ENCODE results near the gene SLC46A1.

The SLC46A1 gene

DNA sequence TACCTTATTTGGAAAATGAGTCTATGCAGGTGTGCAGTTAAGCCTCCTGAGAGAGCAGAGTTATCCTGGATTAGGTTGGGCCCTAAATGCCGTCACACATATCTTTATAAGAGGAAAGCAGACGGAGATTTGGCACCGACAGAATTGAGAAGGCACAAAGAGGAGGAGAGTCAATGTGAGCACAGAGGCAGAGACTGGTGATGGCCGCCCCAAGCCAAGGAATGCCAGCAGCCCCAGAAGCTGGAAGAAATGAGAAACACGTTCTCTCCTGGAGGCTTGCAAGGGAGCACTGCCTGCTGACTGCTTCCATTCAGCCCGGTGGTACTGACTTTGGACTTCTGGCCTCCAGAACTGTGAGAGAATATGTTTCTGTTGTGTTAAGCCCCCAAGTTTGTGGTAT lies 3.2 kb downstream of the SLC46A1 start:
- DNase-seq = no peak

DNA sequence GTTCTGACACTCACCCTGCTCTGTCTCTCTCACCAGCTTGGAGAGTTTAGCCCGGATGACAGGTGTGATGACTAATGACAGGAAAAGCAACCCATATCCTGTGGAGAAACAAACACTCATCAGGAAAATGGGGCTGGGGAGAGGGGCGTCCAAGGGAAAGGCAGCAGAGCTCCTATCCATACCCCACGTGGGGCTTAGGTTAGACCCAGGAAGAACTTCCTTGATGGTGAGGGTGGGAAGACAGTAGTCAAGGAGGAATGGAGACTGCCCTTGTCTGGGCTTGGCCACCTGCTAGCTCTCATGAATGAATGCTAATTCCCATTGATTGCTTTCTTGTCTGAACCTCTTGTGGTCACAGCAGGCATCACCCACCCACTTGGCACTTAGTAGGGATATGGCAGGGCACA lies 3.8 kb downstream of the SLC46A1 start:
- DNase-seq = no peak

DNA sequence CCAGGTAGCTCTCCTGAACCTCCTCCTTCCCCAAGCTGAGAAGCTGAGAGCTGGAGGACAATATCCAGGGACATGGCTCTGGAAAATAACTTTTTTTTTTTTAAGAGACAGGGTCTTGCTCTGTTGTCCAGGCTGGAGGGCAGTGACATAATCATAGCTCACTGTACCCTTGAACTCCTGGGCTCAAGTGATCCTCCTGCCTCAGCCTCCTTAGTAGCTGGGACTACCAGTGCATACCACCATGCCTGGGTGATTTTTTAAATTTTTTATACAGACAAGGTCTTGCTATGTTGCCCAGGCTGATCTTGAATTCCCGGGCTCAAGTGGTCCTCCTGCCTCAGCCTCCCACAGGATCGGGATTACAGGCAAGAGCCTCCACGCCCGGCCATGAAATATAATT lies 6.2 kb downstream of the SLC46A1 start:
- DNase-seq = no peak

DNA sequence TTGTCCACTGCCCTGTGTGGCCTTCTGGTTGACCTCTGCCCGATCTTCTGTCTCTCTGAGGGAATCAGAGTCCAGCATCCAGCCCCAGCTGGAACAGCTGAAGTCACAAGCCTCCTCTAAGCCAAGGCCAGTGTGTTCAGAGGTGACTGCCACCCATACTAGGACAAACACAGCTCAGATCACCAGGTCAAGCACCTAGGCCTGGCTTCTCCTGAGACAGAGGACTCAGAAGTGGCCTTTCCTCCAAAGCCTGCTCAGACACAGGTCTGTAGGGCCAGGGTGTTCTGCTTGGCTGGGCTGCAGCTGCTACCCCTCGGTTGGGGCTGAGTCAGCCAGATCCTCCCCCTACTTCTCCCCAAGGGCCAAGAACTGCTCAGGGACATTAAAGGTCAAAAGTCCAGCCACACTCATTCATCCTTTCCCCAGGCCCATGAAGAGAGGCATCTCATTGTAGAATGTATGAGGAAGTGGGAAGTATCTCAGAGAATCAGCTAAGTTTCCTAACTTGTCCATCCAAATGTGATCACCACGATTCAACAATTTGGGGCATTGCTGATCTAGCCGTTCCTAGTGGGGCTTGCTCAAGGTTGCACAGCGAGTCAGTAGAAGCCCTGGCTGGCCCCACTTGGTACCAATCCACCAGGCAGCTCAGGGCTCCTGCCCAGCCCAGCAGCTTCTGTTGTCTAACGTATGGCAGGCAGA lies 7.6 kb downstream of the SLC46A1 start:
- no peak for DNase-seq

DNA sequence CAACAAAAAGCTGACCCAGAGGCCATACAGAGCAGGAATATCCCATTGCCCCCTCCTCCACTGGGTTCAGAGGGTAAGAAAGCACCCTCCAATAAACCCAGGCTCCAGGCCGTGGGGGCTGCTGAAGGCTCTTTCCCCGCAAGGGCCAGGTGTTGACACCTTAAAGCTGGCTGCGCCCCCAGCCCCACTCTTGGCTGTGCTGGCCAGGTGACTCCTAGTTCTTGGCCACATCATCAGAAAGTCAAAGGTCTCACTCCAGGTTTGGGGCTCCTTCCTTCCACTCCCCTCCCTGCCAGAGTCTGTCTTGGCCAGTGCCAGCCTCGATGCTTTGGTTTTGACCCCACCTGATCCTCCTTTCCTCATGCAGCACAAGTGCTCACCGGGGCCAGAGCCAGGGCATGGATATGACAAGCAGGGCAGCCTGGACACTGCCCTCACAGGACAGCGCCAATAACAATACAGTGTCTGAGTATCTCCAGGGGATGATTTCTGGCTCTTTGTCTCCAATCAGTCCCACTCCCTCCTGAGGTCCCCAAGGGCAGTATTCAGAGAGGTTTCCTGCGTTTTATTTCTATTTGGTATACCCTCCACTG lies 8.2 kb downstream of the SLC46A1 start:
- DNase-seq = no peak

DNA sequence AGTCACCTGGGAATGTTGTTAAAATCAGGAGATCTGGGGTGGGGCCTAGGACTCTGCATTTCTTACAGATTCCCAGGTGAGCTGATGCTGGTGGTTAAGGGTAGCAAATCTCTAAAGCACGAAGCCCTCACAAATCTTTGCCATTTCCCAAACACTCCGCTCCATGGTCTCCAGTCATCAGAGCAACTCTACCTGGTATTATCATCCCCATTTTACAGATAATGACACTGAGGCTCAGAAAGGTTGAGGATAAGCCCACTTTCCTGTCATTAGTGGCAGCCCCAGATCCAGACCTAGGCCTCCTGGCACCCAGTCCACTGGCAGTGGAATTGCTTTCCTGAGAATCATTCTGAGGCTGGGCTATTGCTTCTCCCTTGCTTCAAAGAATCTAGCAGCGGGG lies 8.7 kb downstream of the SLC46A1 start:
- no peak for DNase-seq

DNA sequence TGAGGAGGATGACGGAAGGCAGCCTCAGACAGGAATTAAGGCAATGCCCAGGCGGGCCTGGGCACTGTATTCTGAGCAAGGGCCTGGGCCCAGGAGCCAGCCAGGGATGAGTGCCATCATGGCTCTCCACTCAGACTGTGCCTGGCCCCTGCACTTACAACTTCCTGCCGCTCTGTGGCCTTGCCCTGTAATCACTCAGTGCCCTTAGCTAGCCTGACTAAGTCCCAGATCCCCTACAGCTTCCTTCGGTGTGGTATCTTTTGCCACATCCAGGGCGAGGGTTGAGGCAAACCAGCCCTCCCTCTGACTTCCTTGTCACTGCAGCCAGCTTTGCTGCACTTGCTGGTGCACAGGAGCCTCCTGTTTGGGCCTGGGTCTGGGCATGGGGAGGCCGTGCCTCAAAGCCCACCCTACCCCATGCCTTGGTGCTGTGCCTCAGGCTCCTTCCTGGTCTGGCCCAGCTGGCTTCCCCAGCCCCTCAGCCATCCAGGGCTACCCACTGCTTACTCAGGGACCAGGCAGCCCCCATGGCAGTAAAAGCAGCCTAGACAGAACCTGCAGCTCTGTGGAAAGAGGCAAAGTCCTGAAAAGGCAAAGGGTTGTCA lies 9.3 kb downstream of the SLC46A1 start:
- DNase-seq = no peak

DNA sequence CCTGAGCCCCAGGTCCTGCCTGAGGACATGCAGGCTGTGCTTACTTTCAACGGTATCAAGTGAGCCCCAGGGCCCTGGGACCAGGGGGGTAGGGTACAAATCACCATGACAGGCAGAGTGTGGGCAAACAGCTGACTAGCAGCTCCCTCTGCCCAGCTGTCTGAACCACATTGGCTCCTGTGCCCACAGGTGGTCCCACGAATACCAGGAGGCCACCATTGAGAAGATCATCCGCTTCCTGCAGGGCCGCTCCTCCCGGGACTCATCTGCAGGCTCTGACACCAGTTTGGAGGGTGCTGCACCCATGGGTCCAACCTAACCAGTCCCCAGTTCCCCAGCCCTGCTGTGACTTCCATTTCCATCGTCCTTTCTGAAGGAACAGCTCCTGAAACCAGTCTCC lies 10.0 kb downstream of the SLC46A1 start:
- DNase-seq = no peak

DNA sequence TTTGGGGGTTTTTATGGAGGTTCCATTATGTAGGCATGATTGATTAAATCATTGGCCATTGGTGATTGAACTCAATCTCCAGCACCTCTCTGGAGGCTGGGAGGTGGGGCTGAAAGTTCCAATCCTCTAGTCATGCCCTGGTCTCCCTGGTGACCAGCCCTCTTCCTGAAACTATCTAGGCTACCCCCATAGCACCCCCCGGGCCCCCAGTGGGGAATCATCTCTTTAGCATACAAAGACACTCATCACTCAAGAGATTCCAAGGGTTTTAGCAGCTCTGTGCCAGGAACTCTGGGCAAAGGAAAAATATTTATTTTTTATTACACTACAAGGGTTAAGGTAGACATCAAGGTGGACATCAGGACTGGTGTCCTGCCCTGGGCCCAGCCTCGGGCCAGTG lies 10.6 kb downstream of the SLC46A1 start:
- no peak for DNase-seq

DNA sequence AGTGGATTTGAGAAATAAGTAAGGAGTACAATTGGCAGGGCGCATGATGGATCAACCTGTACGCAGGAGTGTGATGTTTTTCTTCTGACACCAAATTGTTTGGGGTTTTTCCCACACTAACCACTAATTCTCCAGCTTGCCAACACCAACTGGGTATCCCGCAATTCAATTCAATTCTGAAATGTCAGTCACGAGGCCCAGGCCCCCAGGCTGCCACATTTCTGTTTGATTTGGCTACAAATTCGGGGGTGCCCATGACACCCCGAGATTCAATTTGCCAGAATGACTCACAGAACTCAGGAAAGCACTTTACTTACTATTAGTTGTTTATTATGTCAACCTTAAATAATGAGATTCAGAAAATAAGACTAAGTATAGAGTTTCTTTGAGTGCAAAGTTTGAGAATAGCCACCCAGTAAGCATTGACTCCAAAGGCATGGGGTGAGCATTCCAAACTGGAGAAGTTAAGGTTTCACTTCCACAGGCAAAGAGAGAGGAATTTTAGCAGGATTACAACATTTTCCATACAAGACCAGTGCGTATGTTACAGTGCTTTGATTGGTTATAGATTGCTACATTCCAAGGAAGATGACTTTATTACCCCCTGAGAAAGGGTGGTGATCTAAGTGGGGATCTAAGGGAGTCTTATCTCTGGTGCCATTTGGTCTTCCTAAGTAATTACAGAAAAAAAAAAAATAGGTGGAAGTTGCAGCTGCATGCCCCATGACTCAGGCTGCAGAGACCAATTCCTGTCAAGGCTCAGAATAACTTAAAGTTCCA lies 11.5 kb downstream of the SLC46A1 start:
- DNase-seq = no peak

DNA sequence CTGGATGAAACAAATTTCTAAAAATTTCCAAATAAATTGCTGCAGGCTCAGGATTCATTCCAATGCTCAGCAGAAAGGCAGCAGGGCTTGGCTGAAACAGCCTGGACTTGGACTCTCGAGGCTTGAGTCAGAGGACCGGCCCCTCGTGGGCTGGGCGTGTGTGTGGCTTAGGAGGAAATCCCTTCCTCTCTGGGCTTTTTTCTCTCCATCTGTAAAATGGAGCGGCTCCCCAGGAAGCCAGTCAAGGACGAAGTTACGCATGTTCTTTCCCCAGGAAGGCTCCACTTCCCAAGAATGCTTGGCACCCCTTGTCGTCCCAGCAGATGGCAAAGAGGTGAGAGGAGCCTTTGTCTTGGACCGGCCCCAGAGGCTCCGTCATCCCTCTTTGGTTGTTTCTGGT lies 13.5 kb downstream of the SLC46A1 start:
- no peak for DNase-seq

DNA sequence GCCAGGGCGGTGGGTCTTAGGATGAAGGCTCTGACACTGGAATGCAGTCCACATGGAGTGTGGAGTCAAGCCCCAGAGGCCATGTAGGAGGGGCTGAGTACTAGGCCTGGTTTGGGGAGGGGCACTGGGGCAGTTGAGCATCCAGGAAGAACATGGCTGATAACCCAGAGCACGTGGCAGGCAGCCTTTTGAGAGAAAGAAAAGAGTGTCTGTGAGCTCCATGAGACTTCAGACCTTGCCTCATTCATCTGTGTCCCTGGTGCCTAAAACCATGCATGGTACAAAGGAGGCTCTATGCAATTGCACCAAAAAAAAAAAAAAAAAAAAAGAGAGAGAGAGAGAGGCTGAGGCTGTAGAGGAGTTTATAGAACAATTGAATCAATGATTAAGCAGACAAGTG lies 14.6 kb downstream of the SLC46A1 start:
- DNase-seq = no peak

DNA sequence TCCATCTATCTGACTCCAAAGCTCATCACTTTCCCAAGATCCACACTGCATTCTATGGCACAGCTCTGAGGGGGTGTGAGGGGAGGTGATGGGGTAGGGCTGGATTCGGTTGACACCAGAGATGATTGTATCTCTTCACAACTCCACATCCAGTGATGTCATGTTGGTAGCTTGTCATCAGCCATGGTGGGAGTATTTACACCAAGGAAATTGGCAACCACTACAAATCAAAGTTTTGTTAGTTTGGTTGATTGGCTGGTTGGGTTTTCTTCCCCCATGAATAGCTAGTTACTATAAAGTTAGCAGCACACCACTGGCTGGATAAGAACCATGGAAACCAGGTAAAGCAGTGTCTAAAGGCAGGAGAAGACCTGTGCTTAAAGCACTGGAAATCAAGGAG lies 15.0 kb downstream of the SLC46A1 start:
- no peak for DNase-seq

DNA sequence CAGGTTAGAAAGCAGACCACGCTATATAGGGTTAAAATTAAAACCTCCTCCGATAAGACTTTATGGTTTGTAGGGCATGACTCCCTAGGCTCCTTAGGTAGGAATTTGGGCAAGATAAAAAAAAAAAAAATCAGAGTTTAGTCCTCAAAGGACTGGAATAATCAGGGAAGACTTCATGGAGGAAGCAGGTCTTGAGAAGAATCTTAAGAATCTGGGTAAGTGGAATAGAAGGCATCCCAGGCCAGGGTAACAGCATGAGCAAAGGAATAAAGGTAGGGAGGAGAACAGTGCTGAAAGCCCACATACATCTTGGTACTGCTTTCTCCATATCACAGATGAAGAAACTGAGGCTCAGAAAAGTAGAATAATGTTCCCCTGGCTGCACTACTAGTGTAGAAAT lies 15.4 kb downstream of the SLC46A1 start:
- DNase-seq = no peak

DNA sequence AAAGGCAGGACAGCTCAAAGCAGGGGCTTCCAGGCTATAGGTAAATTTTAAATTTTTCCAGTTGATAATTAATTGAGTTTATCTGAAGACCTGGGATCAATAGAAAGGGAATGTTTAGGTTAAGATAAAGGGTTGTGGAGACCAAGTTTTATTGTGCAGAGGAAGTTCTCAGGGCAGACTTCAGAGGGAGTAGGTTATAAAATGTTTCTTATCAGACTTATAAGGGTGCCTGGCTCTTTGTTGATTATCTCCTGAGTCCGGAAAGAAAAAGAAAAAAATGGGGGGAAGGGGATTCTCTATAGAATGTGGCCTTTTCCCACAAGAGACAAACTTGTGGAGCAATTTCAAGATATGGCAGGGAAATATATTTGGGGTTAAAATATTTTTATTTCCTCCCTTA lies 15.9 kb downstream of the SLC46A1 start:
- DNase-seq = no peak

DNA sequence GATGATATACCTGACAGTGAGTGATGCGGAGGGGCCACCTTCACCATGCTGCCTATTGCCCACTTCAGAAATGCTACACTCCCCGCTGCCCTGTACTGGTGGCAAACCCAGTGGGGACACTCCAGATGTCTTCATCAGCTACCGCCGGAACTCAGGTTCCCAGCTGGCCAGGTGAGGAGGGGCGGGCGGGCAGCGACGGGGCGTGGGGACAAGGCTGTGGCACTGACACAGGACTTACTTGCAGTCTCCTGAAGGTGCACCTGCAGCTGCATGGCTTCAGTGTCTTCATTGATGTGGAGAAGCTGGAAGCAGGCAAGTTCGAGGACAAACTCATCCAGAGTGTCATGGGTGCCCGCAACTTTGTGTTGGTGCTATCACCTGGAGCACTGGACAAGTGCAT lies 17.9 kb downstream of the SLC46A1 start:
- no peak for DNase-seq

DNA sequence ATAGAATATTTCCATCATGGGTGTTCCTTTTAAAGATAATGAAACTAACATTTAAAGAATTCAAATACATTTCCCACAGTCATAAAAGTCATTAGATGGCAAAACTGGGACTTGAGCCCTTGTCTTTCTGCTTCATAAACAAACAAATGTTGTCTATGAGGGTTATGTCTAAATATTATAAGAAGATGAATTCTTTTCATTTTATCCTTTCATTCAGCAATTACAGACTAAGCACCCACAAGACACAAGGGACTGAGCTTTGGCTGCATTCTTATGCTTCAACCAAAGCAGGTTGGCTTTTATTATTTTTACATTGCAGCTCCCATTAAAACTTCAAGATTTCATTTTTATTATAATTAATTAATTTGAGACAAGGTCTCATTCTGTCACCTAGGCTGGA lies 19.6 kb downstream of the SLC46A1 start:
- DNase-seq = no peak

DNA sequence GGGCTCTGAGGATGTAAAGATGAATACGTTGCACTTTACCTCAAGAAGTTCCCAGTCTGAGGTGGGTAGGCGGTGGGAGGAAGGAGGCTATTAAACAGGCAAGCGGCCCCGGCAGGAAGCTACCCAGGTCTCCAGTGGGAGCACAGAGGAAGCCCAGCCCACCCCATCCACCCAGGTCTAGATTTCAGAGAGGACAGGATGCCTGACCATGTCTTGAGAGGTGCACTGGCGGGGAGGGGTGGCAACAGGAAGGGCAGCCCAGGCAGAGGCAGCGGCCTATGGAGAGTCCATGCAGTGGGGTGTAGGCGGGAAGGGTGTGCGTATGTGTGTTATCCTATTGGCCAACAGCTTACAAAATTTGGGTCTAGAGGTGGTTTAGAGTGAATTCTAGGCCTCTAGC lies 20.6 kb downstream of the SLC46A1 start:
- DNase-seq = peak; percentile 51

DNA sequence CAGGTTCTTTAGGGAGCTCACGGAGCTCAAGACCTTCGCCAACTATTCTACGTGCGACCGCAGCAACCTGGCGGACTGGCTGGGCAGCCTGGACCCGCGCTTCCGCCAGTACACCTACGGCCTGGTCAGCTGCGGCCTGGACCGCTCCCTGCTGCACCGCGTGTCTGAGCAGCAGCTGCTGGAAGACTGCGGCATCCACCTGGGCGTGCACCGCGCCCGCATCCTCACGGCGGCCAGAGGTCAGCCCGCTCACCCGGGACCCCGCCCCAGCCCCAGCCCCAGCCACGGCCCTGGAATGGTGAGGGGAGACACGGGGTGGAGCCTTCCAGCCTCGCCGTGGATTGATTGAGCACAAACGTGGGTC lies 21.0 kb downstream of the SLC46A1 start:
- DNase-seq = peak; percentile 29

DNA sequence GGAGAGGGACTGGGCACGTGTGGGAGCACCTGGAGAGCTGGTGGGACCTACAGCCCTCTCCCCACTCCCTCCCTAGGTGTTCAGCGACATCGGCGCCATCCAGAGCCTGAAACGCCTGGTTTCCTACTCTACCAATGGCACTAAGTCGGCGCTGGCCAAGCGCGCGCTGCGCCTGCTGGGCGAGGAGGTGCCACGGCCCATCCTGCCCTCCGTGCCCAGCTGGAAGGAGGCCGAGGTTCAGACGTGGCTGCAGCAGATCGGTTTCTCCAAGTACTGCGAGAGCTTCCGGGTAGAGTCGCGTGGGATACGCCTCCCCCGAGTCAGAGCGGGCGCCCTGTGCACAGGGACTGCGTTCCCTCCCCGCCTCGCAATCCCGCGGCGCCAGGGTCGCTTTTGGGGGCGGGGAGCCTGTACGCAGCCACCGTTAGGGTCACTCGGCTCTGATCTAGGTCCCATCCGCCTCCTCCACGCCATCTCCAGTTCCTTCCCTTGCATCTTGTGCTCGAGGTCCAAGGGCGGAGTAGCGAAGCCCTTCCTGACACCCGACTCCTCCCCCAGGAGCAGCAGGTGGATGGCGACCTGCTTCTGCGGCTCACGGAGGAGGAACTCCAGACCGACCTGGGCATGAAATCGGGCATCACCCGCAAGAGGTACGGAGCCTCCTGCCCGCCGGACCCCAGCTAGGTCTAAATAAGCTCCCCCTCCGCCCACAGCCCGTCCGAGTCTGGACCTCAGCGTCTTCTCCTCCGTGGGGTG lies 21.6 kb downstream of the SLC46A1 start:
- peak; percentile 79 for DNase-seq

DNA sequence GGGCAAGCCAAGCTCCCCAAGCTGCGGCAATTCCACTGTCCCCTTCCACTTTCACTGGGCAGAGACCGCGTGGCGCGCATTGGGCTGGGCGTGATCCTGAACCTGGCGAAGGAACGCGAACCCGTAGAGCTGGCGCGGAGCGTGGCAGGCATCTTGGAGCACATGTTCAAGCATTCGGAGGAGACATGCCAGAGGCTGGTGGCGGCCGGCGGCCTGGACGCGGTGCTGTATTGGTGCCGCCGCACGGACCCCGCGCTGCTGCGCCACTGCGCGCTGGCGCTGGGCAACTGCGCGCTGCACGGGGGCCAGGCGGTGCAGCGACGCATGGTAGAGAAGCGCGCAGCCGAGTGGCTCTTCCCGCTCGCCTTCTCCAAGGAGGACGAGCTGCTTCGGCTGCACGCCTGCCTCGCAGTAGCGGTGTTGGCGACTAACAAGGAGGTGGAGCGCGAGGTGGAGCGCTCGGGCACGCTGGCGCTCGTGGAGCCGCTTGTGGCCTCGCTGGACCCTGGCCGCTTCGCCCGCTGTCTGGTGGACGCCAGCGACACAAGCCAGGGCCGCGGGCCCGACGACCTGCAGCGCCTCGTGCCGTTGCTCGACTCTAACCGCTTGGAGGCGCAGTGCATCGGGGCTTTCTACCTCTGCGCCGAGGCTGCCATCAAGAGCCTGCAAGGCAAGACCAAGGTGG lies 24.7 kb downstream of the SLC46A1 start:
- DNase-seq = peak; percentile 50
